HG03196 (cell line): ENCODE measurements around the gene GSTK1.
"Not testable (repeated sequence)": the region's sequence is repeated elsewhere in the genome, so short reads cannot be mapped to it uniquely, and the experiment has no call there.

Experiments used
- ATAC-seq: cut with Tn5 transposase; IDR thresholded peaks from one replicate; pipeline ENCODE4 v1.9.1; 2021; ENCODE audit not compliant: unreplicated experiment

GSTK1 gene

GRCh38 chr7:143263266-143264195 is at the start of gene GSTK1:
Gene GSTK1, plus strand, starts transcription at chr7:143263441. Its CDS starts 73 bp downstream, at chr7:143263514.
- peak; percentile 98 for ATAC-seq

- not testable (repeated sequence) for ATAC-seq
Observed at GRCh38 chr7:143213478-143213877, 49.8 kb upstream of the GSTK1 start.

DNA sequence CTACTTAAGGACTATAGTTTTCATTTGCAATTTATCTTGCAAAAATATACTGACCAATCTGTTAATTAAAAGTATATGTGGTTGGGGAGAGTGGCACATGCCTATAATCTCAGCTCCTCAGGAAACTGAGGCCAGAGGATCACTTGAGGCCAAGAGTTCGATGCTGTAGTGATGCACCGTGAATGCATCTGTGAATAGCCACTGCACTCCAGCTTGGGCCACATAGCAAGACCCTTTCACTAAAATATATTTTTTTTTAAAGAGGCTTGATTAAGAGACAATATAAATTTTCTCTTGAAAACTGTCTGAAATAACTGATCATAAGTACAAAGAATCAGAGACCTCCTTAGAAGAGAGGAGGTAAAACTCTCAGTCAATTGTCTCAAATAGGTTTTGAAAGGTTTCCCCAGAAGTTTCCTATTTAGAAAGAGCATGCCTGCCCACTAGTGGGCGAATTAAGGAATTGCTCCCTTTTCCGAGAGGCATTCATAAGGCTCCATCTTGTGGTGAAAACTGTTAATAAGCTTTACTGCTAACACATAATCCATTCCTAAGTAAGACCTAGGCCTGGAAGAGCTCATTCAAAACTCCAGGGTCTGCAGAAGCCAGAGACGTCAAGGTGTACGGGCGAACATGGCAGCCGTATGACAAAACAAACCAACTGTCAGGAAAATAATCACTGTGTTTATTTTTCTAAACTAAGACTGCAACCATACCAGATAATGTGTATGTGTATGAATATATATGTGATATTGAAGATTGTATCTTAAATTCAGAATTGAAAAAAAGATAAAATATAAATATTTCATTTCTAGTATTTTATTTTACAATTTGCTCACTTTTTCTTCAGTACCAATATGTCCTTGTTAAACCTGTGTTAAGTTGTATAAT is 48.2 kb upstream of the GSTK1 start:
- ATAC-seq: peak; percentile 92

- ATAC-seq: no peak
Observed at GRCh38 chr7:143216151-143216550, 47.1 kb upstream of the GSTK1 start.

- no peak for ATAC-seq
Observed at GRCh38 chr7:143216686-143217085, 46.6 kb upstream of the GSTK1 start.

- ATAC-seq: no peak
Observed at GRCh38 chr7:143217806-143218205, 45.4 kb upstream of the GSTK1 start.

GRCh38 chr7:143221286-143221685 is 42.0 kb upstream of the GSTK1 start:
- no peak for ATAC-seq

DNA sequence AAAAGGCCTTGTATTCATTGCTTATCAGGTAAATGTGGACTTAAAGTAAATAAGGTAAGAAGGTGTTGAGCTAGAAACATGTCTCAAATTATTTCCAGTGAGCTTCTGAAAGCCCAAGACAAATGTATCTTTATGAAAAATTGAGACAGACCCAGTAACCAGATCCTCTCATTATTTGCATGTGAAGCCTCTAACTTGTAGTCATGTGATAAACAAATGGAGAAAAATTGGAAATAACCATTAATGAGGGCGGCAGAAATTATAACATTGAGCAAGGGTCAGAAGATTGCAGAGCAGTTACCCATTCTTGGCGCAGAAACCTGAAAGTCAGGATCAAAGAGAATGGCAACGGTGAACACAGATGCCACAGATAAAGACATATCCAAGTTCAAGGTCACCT is 41.5 kb upstream of the GSTK1 start, which contains the start of gene TAS2R40:
TSS of gene TAS2R40 (plus strand) at position 301 of the 400 bp plus-strand sequence. CDS start at position 343, 42 bp downstream.
- ATAC-seq: no peak

DNA sequence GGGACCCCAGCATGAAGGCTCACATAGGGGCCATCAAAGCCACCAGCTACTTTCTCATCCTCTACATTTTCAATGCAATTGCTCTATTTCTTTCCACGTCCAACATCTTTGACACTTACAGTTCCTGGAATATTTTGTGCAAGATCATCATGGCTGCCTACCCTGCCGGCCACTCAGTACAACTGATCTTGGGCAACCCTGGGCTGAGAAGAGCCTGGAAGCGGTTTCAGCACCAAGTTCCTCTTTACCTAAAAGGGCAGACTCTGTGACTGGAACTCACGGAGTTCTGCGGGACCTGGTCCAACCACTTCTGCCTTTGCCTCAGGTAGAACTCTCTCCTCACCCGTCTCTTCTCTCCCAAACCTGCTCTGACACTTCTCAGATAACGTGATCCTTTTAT is 40.5 kb upstream of the GSTK1 start:
- no peak for ATAC-seq

DNA sequence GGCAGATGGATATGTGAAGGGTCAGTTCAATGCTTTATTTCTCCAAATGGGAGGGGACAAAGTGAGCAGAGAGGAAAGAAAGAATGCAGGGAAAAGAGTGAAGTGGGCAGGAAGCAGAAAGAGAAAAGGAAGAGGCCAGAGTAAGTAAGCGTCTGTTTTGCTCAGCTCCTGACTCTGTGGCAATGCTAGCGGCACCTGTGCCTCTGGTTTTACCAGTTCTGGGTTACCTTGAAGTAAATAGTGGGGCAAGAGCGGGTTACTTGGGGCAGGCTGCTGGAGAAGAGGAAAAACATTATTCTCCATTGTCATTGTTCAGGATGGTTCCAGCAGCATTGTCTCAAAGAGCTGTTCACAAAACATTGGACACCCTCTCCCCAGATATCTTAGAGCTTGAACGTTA is 39.5 kb upstream of the GSTK1 start:
- ATAC-seq: no peak

DNA sequence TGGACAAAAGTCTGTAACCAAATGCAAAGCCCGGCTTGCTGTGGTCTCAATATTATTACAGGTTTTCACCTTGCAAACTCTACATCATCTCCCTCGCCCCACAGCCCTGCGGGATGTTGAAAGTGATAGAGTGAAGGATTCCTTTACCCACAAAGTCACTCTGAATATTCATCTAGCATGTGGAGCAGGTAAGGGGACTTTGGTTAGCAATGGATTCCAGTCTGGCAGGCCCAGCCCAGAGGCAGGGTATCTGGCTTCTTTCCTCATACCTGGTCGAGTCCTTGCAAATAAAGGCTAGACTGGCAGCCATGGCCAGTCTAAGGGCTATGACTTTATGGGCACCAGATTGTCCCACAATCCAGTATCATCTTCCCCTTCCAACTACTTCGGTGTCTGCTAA is 38.2 kb upstream of the GSTK1 start:
- ATAC-seq: no peak

DNA sequence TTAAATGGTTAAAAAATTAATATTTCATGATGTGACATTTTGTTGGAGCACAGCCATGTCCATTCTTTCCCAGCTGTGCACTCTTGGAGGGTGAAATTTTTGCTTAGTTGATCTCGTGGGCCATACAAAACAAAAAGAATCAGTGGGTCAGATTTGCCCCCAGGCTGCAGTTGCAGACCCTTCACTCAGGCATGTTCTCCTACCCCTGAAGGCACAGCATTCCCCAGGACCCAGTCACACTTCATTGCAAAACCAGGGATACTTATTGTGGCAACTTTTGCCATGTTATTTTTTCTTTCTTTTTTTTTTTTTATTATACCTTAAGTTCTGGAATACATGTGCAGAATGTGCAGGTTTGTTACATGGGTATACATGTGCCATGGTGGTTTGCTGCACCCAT is 35.4 kb upstream of the GSTK1 start:
- ATAC-seq: no peak

- ATAC-seq: no peak
Observed at GRCh38 chr7:143229054-143229790, 34.0 kb upstream of the GSTK1 start.

- ATAC-seq: no peak
Observed at GRCh38 chr7:143230602-143231457, 32.4 kb upstream of the GSTK1 start.

DNA sequence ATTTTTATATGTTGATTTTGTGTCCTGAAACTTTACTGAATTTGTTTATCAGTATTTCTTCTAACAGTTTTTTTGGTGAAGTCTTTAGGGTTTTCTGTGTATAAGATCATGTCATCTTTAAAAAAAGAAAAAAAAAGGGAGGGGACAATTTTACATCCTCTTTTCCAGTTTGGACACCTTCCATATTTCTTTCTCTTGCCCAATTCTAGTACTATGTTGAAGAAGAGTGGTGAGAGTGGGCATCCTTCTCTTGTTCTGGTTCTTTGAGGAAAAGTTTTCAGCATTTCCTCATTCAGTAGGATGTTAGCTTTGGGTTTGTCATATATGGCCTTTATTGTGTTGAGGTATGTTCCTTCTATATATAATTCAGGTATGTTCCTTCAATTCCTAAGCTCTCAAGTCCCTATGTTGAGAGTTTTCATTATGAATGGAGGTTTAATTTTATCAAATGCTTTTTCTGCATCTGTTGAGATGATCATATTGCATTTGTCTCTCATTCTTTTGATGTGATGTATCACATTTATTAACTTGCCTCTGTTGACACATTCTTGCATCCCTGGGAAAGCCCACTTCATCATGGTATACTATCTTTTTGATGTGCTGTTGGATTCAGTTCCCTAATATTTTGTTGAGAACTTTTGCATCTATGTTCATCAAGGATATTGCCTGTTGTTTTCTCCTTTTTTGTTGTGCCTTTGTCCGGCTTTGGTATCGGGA is 29.3 kb upstream of the GSTK1 start:
- no peak for ATAC-seq

- ATAC-seq: no peak
Observed at GRCh38 chr7:143234533-143234875, 28.7 kb upstream of the GSTK1 start.

DNA sequence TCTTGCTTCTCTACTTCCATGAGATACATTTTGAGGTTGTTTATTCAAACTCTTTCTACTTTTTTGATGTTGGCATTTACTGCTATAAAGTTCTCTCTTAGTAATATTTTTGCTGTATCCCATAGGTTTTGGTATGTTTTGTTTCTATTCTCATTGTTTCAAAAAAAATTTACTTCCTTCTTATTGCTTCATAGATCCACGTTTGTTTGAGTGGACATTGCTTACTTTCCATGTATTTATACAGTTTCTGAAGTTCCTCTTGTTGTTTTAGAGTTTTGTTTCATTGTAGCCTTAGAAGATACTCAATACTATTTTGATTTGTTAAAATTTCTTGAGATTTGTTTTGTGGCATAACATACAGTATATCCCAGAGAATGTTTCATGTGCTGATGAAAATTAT is 27.7 kb upstream of the GSTK1 start:
- ATAC-seq: no peak

DNA sequence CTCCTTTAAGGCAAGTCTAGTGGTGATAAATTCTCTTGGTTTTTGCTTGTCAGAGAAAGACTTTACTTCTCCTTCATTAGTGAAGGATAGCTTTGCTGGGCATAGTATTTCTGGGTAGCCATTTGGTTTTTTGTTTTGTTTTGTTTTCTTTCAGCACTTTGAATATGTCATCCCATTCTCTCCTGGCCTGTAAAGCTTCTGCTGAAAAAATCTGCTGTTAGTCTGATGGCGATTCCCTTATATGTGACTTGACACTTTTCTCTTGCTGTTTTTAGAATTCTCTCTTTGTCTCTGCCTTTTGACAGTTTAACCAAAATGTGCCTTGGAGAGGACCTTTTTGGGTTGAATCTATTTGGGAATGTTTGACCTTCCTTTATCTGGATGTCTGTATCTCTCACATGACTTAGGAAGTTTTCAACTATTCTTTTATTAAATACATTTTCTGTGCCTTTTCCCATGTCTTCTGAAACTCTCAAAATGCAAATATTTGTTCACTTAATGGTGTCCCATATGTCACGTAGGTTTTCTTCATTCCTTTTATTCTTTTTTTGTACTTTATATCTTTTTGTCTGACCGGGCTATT is 26.7 kb upstream of the GSTK1 start:
- ATAC-seq: no peak

DNA sequence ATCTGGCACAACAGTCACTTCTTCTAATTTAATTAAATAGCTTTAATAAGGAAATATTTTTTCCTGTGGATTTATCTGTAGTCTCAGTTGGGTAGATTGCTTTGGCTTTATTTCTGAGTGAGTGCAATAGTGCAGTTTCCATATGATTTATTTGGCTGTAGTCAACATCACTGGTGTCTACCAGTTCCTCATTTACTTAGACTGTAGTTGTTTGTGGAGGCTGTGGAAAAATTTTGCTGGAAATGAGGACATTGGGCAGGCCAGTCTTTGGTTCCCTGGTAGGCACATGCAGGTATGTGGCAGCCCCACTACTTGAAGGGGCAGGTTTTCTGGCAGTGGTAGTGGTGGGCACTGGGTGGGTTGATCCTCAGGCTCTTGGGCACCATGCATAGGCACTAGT is 25.9 kb upstream of the GSTK1 start:
- no peak for ATAC-seq
